Left colon (tissue), 2 donors: Measurements from ENCODE around the gene CACNA1H. TPM values are rescaled to one million over a fixed set of nuclear protein-coding genes. Genes with fewer than 3 reads are reported as not detected.

Experiments used
- ATAC-seq: fragments of 200-7000 bp; cut with Tn5 transposase; one replicate; pipeline ENCODE4 v1.9.1; 2020; ENCODE audit warnings: mild to moderate bottlenecking, moderate library complexity
- DNase-seq, 2 donors: peaks; one replicate each; pipeline ENCODE4 v3.0.0-alpha.2; 2020
- intact Hi-C, 2 donors: fragments of 100-400 bp; cut with DNase I in 1 of 2; cut with micrococcal nuclease in 1 of 2; formaldehyde crosslinking; loops; one replicate each; pipeline versions ENCODE4 v1.11.2 to v1.14.0; 2022; cut with DNase I, micrococcal nuclease
- total RNA-seq, 2 donors: library from RNA; stranded (reverse); fragmentation: NEBNext Ultra II Directional; extraction: Animal tissue kit (Norgen Biotek cat#: 25700); gene quantifications; one replicate each; pipeline ENCODE4 v1.2.1, GENCODE V29; 2021
- donor health status: DM: no; HTN: no; CAD: no.
- donor health status: DM: yes; HTN: yes; CAD: no.

The CACNA1H gene
- total RNA-seq, 2 donors from 2014 or later, result 3.8 to 15.6 TPM

DNA sequence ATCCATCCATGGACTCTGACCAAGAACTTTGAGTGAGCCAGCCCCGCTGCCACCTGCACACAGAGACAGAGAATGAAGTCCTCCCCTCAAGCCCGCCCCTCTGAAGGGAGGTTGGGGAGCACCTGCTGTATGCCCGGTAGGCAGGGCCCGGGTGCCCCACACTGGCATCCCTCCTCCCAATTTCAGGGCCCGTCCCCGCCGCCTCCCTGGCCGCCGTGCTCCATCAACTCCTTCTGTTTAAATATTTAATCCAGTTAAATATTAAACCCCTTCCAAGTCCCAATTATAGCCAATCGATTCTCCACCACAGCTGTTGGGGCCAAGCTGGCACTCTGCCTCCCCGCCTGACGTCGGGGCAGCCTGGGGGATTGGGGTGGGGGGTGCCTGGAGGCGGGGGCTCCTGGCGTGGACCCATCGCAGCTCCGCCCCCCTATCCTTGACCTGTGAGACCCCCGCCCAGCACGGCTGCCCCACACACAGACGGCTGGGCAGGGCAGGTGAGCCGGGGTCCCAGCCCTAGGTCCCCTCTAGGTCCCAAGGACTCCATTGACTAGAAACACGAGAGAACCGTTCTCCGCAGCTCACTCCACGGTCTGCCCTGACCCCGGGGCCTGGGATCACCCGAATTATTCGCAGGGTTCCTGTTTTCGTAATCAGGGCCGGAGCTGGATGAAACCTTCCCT, 18.0 kb upstream of the CACNA1H start:
- peak; percentile 42 for ATAC-seq
- no peak for DNase-seq
- intact Hi-C loops, result no loop called here

DNA sequence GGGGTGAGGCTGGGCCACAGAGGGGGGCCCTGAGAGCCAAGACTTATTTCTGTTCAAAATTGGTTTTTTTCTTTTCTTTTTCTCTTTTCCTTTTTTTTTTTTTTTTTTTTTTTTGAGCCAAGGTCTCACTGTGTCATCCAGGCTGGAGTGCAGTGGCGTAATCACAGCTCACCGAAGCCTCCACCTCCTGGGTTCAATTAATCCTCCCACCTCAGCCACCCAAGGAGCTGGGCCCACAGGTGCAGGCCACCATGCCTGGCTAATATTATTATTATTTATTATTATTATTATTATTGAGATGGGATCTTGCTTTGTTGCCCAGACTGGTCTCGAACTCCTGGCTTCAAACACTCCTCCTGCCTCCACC, 17.5 kb upstream of the CACNA1H start:
- ATAC-seq (no peak), DNase-seq (no peak)
- intact Hi-C loops, result no loop called here

DNA sequence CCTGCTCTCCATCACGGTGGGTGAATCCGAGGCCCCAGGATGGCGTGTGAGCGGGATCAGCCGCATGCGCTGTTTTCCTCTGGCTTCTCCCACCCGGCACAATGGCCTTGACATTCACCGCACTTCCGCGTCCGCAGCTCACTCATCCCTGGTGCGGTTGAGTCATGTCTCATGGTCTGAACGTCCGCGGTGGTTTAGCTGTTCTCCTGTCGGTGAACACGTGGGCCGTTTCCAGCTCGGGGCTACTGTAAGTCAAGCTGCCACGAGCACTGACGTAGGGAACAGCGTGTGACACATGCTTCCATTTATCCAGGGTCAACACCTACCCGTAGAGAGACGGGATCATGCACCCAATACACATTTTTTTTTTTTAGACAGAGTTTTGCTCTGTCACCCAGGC, 15.3 kb upstream of the CACNA1H start:
- intact Hi-C loops, result no loop called here
- no peak for ATAC-seq
- no peak for DNase-seq

DNA sequence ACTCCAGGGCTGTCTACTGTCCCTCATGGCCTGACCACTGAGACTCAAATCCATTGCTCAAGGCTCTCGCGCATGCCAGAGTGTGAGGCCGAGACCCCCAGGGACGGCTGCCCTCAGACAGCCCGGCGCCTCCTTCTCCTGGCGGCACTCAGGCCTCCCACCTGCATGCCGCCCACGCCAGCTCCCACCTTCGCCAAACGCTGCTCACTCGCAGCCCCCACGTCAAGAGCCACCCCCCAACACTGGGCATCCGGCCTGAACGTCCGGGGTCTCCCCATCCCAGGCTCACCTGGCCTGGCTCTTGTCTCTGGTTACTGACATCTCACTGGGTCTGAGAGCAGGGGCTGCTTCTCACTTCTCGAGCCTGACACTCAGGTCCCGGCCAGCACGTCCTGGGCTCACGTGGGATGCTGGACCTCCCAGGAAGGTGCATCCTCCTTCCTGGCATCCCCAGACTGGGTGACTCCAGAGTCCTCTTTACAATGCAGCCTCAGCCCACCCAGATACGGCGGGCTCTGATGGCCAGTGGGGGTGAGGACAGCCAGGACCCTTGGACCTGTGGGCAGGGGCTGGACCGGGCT, 12.2 kb upstream of the CACNA1H start:
- intact Hi-C loops, result no loop called here
- DNase-seq, result no peak
- ATAC-seq, result no peak

DNA sequence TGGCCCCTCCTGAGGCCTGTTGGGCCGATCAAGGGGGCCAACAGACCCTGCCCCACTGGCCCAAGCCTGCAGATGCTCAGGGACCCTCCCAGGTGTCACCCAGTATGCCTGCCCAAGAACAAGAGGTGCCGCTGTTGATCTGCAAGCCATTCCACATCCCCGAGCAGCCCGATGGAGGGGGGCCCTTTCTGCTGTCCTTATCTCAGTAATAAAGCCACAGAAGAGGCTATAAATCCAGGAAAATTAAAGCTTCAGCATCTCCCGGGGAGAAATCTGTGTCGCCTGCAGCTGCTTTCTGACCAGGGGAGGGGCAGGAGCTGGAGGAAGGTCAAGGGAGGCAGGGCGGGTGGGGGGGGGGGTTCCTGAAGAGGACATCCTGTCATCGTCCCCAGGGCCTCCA, 11.7 kb upstream of the CACNA1H start:
- no peak for DNase-seq
- no peak for ATAC-seq
- intact Hi-C loops, result no loop called here

DNA sequence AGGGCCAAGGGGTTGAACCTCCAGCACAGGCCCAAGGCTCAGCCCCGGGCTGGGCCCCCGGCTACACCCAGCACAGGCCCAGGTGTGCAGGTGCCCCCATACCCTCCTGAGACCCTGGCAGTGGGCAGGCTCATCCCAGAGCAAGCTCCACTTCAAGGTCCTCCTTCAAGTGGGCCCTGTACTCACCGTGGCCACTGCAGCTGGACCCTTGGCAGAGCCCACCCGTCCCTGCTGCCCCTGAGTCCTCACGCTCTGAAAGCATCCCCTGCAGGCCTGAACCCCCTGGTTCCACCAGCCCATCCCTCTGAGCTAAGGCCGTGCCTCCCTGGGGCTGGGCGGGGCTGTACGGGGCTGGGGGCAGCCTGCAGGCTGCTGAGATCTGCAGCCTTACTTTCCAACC, 11.2 kb upstream of the CACNA1H start:
- no peak for DNase-seq
- intact Hi-C loops, result no loop called here

DNA sequence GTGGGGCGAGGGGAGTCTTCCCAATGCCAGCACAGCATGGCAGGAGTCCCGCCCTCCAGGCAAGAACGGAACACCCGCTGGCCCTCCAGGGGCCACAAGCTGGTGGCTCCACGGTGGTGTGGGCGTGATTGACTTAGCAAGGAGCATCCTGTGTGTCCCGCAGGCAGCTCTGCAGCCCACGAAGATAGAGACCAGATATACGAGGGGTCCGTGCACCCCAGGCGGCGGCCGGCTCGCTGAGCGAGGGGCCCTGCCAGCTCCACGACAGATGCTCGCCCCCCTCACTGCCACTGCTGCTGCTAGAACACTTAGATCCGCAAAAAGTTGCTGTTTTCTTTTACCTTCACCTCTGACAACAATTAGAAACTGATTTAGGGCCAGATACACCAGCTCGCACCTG, 10.0 kb upstream of the CACNA1H start:
- intact Hi-C loops, result no loop called here
- ATAC-seq, result no peak
- no peak for DNase-seq

More for the DNA sequence above, 11.2 kb upstream of the CACNA1H start:
- no peak for ATAC-seq

DNA sequence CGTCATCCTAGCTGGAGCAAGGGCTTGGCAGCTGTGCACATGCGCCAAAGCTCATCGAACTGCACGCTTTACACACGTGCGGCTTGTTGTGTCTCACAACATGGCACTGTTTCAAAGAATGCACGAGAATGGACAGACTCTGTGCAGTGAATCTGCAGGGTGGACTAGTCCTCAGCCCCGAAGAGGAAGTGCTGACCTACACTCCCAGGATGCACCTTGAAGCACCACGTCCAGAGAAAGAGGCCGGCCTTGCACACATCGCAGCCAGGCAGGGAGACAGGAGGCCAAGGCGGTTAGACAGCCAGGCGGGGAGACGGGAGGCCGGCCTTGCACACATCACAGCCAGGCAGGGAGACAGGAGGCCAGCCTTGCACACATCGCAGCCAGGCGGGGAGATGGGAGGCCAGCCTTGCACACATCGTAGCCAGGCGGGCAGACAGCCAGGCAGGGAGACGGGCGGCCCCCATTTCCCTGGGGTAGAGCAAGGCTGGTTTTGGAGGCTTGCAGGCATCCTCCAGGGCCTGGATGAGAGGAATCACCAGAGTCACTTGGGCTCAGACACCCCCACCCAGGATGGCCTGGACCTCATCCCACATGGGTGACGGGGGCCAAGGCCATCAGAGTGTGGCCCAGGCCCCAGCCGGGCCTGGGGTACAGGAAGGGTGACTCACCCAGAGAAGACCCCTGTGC, 9.0 kb upstream of the CACNA1H start:
- DNase-seq, result no peak
- intact Hi-C loops, result no loop called here
- ATAC-seq, result no peak

DNA sequence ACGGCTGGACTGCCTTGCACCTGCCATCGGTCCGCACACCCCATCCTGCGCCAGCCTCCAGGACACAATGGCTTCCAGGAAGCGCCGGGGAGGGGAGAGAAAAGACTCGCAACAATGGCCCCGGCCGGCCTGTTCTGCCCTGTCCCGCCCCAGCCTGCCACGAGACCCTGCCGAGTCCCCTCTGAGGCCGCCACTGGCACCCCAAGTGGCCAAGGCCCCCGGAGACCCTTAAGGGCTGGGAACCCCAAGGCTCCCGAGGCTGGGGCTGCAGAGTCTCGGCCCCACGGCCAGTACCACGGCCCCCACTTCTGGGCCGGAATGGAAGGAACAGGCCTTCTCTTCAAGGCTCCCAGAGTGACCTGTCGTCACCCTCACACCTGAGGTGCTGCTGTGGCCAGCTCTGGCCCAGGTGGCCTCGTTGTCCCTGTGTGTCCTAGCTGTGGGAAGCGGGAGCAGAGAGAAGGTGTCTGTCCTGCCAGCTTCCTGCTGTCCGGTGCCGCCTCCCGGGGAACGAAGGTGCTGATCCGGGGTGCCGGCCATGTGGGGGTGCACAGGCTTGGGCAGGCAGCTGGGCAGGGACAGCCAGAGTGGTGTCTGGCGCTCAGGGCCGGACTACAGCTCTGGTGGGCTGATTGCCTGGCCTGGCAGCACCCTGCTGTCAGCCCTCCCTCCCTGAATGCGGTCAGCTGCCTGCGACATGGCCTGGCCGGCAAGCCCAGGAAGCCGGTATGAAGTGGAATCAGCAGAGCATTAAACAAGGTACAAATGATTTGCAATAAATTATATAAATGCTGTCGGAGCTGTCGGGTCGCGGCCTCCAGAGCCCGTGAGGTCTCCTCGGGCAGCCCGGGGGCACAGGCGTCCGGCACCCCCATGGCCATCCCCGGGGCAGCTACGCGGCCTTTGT, 8.2 kb upstream of the CACNA1H start:
- intact Hi-C loops, result no loop called here
- ATAC-seq (no peak), DNase-seq (no peak)

DNA sequence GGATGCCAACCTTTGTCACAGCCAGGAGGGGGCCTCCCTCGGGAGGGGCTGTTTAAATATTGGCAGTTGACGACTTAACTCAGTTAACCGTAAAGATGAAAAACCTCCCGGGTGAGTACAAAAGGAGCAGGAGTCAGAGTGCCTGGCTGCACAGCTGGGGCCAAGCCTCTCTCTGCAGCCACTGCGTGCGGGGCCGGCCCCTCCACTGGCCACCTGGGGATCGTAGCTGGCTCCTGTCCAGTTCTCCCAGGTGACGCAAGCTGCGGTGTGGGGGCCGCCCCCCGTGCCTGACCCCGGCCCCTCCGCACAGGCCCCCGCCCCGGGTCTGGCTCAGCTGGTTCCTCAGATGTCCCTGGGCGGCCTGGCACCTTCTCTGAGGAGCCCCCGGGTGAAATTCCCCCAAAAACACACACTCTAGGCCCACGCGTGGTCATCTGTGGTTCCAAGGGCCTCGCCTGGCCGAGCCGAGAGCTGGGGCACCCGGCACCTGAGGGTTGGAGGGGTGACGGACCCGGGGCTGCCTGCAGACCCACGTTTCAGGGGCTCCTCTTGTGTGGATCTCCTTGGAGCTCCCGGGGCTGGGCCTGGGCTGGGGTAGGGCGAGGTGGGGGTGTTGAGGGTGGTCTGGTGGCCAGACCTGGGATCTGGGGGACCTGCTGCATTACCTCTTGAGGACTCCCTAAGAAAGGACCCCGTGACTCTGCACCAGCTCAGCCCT, 7.4 kb upstream of the CACNA1H start:
- intact Hi-C loops, result no loop called here
- no peak for DNase-seq
- no peak for ATAC-seq

DNA sequence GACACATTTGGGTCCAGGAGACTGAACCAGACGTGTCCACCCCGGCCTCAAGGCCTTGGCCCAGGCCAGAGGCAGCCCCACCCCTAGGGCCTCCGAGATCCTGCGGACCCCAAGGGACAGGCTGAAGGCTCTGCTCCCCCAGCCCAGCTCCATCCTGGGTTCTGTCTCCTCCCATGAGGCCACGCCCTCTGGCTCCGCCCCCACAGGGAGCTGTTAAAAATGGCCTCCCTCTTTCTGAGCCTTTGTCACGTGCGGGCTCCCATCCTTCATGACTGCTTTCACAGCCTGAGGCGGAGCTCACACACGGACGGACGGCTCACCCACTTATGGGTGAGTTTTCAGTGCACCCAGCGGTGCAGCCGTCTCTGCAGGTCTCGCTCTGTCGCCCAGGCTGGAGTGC, 6.5 kb upstream of the CACNA1H start:
- DNase-seq, result no peak
- no peak for ATAC-seq
- intact Hi-C loops, result no loop called here

DNA sequence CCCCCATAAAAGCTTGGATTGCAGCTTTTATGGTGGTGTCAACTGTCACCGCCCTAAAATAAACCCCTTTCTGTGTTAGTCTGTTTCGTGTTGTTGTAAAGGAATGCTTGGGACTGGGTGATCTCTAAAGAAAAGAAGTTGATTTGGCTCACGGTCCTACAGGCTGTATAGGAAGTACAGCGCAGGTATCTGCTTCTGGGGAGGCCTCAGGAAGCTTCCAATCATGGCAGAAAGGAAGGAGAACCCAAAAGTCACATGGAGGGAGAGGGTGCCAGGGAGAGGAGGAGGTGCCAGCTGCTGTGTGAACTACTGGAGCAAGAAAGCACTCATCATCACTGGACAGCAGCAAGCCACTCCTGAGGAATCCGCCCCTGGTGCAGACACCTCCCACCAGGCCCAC, 5.9 kb upstream of the CACNA1H start:
- ATAC-seq, result no peak
- no peak for DNase-seq
- intact Hi-C loops, result no loop called here

DNA sequence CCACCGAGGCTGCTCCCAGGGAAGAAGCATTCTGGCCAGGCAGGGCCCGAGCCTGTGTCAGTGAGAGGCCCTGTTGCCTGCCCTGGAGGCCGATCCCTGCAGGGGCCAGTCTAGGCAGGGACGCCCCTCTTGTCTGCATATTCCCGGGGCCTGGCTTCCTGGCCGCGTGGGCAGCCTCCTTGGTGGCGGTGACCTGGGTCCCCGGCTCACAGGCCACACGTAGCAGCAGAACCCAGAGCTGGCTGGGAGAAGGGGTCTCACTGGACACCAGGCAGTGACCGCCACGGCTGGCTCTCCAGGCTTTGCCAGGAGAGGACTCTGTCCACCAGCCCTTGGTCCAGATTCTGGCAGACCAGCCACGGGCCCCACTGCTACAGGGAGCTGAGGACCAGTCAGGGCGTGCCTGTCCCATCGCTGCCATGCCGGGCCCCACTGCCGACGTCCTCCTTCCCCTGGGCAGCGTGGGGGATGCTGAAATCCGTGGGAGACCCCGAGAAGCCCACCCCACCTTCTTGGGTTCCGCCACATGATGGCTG, 3.7 kb upstream of the CACNA1H start:
- DNase-seq, result no peak
- intact Hi-C loops, result loop anchor here in 1 of 2 donors (2.0 kb wide), 1 partner anchor 38 kb away; no protein-coding TSS in a partner anchor
- no peak for ATAC-seq

DNA sequence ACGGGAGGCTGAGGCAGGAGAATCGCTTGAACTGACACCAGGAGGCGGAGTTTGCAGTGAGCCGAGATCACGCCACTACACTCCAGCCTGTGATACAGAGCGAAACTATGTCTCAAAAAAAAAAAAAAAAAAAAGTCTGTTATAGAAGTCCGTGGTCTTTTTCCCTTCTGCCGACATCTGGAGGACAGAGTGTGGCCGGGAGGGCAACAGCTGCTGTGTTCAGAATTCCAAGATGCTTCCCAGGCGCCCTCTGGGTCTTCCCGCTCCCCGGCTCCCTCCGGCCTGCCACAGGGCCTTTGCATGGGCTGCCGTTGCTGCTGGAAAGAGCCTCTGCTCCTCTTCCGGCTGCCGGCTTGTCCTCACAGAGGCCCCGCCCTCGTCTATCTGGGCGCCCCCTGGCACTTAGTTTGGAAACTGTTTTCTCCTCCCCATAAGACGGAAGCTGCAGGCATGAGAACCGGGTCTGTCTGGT, 2.4 kb upstream of the CACNA1H start:
- DNase-seq, result no peak
- ATAC-seq, result no peak
- intact Hi-C loops, result no loop called here

DNA sequence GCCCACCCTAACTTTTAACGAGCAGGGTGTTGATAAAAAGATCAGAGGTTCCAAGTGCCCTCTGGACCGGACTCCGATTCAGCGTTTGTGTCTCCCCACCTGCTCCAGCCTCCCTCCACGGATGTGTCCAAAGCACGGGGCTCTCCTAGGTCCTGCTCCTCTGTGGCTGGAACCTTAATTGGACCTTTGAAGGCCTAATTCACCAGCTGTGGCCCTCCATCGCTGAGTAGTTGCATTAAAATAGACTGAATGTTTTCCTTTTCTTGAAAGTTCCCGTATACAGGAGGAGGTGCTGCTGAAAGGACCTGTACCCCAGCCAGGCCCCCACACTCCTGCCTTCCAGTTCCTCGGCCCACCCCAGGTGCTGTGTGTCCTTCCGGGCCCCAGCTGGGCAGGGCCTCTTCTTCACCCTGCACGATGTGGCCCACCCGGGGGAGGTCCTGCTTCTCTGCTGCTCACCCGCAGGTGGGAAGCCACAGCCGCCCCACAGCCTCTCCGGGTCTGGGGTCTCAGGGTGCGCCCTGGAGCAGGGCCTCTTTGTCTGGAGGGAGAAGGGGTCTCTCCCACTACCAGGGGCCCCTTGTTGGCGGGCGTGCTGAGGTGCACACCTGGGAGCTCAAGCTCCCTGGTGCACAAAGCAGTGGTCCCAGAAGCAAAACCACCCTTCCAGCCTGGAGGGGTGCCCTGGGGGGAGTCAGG, 1.3 kb upstream of the CACNA1H start:
- no peak for ATAC-seq
- intact Hi-C loops, result no loop called here

DNA sequence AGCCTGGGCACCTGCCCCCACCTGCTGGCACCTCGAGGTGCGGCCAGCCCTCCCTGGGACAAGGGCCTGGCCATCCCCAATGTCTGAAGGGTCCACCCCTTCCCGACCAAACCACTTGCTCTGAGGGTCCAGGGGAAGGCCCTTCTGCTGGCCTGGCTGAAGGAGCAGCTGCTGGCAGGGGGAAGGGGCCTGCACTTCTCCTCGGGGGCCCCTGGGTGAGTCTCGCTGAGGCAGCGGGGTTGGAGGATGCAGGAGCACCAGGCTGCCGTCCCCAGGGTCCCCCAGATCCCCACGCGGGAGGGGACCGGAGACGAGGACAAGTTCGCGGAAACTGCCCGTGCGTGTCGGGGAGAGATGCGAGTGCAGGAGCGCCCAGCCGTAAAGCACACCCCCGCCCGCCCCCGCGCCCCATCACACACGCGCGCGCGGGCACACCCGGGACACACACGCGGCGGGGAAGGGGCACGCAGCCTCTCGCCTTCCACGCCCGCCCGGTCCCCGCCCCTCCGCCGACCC, 725 bp upstream of the CACNA1H start:
- ATAC-seq (no peak), DNase-seq (no peak)
- intact Hi-C loops, result no loop called here

More for the DNA sequence above, 1.3 kb upstream of the CACNA1H start:
- no peak for DNase-seq

DNA sequence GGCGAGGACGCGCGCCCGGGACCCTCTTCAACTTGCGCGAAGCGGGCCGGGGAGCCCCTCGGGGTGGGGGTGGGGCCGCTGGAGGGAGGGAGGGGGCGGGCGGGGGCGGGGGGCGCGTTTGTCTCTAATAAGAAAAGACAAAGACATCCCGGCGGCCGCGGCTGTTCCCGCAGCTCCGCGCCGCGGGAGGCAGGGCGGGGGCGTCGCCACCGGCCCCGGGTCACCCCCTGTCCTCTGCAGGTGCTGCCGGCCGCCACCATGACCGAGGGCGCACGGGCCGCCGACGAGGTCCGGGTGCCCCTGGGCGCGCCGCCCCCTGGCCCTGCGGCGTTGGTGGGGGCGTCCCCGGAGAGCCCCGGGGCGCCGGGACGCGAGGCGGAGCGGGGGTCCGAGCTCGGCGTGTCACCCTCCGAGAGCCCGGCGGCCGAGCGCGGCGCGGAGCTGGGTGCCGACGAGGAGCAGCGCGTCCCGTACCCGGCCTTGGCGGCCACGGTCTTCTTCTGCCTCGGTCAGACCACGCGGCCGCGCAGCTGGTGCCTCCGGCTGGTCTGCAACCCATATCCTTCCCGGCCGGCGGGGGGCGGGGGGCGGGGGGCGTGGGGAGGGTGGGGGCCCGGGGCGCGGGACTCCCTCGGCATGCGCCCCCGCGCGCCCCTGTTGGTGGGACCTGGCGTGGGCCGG, 714 bp downstream of the CACNA1H start:
- no peak for ATAC-seq
- no peak for DNase-seq
- intact Hi-C loops, result no loop called here
